Heart right ventricle (tissue), 16 donors: ENCODE results near the gene ZMIZ1. TPM values are rescaled to one million over a fixed set of nuclear protein-coding genes. Genes with fewer than 3 reads are reported as not detected.

Source experiments
- ATAC-seq, 8 donors: fragments of 200-7000 bp; cut with Tn5 transposase; one replicate each; pipeline ENCODE4 v1.9.1; 2020; ENCODE audit warnings: mild to moderate bottlenecking in 8 of 8, moderate library complexity in 8 of 8, moderate number of reproducible peaks in 1 of 8
- DNase-seq, 2 donors: peaks; one replicate each; pipeline ENCODE4 v3.0.0-alpha.2; 2020
- H3K27ac ChIP-seq, 10 donors: fragments of 200-600 bp; sonication (generic) in 2 of 10; one replicate each; pipeline versions ENCODE4 v1.5.0 to v1.8.0; 2020 to 2022; ENCODE audit warnings: mild to moderate bottlenecking in 3 of 10
- H3K27me3 ChIP-seq, 7 donors: fragments of 200-600 bp; one replicate each; pipeline ENCODE4 v1.8.0; 2021 to 2022; ENCODE audit warnings: mild to moderate bottlenecking in 2 of 7
- H3K36me3 ChIP-seq, 9 donors: fragments of 200-600 bp; sonication (generic) in 1 of 9; one replicate each; pipeline versions ENCODE4 v1.5.0 to v1.8.0; 2020 to 2022; ENCODE audit warnings: mild to moderate bottlenecking in 2 of 9
- H3K4me1 ChIP-seq, 9 donors: fragments of 200-600 bp; sonication (generic) in 1 of 9; one replicate each; pipeline versions ENCODE4 v1.5.0 to v1.8.0; 2020 to 2022; ENCODE audit warnings: mild to moderate bottlenecking in 4 of 9
- H3K4me3 ChIP-seq, 10 donors: fragments of 200-600 bp; sonication (generic) in 2 of 10; one replicate each; pipeline versions ENCODE4 v1.5.0 to v1.8.0; 2020 to 2022; ENCODE audit warnings: mild to moderate bottlenecking in 7 of 10, moderate library complexity in 2 of 10
- H3K9me3 ChIP-seq, 11 donors: fragments of 200-600 bp in 10 of 11; sonication (generic) in 2 of 11; one replicate each; pipeline versions ENCODE4 v1.5.0 to v1.8.0; 2013 to 2022; ENCODE audit warnings: mild to moderate bottlenecking in 2 of 11, control low read depth in 1 of 11, moderate library complexity in 1 of 11
- WGBS, 2 donors: extraction: QIAGEN DNeasy Blood & Tissue Kit; methylation state at CpG; one replicate each; pipeline ENCODE4 v1.1.7; 2013; ENCODE audit warnings: inconsistent platforms in 1 of 2; 5-methylcytosine and 5-hydroxymethylcytosine counted together
- intact Hi-C, 10 donors: fragments of 100-400 bp; cut with DNase I; formaldehyde crosslinking; loops; one replicate each; pipeline versions ENCODE4 v1.11.1 to v1.14.2; 2022
- polyA plus RNA-seq, 2 donors: library from polyadenylated mRNA; stranded (reverse); fragments of 200-250 nt; gene quantifications; one replicate each; pipeline ENCODE4 v1.2.3, GENCODE V29; 2013
- total RNA-seq, 10 donors: library from RNA; stranded (reverse); fragmentation: NEBNext Ultra II Directional in 3 of 10; extraction: Animal tissue kit (Norgen Biotek cat#: 25700) in 3 of 10; gene quantifications; one replicate each; pipeline versions ENCODE4 v1.2.1 to v1.2.4, GENCODE V29; 2021 to 2023
- TF ChIP-seq, protein P1 (sequence below), 9 donors: fragments of 200-600 bp; sonication (generic) in 2 of 9; IDR thresholded peaks; one replicate each; pipeline versions ENCODE4 v1.5.0 to v1.8.0; 2021 to 2022; ENCODE audit warnings: antibody characterized with exemption in 9 of 9, mild to moderate bottlenecking in 5 of 9, moderate library complexity in 1 of 9
- donor health status: Arrhythmogenic right ventricular cardiomyopathy.
- donor health status: ischemic (EF 13 %, LVEDD 7.1; RV severe dilation, severe dysfunction).
- donor health status: healthy with polysubstance abuse.
- donor health status: DM: no; HTN: yes; CAD: no.
- donor health status: DM: no; HTN: no; CAD: no.
- donor health status: ischemic (EF 25% LVEDD 6.9; RV normal size, moderate dysfunction).
- donor health status: ischemic (EF 25% LVEDD 5.7; RV mildly dilated, moderate dysfunction).
- donor health status: healthy.
- donor health status: DM: yes; HTN: yes; CAD: no.
- donor health status: Ischemic cardiomyopathy.
- donor health status: ischemic (EF 35%, LVEDD 5.7; RV mildly dilated, moderate dysfunction).
- donor health status: nonischemic (EF 11% LVEDD 7.7; RV severe dilation, severe dysfunction).
- donor health status: DM: yes; HTN: yes; CAD: no.
- donor health status: PGD.
- donor health status: ischemic (EF 29% LVEDD 5.4; RV normal size, mild dysfunction).
- donor health status: nonischemic (EF 23%, LVEDD 6.1; RV moderate dilation, normal function).

ZMIZ1 gene
- total and polyA plus RNA-seq, 12 donors = 24.2 to 61.5 (median 49.8) TPM

DNA sequence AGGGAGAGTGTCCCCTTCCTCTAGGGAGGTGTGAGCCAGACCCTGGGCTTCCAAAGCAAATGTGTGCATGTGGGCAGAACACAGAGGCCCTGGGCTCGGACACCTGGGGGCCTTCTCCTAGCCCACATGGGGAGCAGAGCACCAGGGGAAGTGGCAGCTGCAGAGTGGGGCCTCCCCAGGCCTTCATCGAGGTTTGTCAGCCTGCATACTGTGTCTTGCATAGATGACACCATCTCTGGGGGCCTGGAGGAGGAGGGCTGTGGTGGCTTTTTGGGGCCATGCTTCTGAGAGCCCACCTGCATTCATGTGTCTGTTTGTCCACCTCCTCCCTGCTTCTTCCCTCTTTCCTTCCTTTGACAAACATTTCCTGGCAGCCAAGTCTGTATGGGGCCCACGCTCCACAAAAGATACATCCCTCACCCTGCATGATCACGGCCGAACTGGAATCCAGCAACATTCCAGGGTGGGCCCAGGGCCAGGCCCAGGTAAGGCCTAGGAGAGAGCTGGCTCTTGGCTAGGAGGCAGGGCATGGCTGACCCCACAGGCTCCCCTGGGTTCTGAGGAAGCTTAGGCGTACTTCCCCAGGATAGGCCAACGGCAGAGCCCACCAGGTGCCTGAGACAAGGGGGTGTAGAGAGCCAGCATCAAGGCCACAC is 79.2 kb downstream of the ZMIZ1 start:
- TF ChIP-seq, protein P1, sequence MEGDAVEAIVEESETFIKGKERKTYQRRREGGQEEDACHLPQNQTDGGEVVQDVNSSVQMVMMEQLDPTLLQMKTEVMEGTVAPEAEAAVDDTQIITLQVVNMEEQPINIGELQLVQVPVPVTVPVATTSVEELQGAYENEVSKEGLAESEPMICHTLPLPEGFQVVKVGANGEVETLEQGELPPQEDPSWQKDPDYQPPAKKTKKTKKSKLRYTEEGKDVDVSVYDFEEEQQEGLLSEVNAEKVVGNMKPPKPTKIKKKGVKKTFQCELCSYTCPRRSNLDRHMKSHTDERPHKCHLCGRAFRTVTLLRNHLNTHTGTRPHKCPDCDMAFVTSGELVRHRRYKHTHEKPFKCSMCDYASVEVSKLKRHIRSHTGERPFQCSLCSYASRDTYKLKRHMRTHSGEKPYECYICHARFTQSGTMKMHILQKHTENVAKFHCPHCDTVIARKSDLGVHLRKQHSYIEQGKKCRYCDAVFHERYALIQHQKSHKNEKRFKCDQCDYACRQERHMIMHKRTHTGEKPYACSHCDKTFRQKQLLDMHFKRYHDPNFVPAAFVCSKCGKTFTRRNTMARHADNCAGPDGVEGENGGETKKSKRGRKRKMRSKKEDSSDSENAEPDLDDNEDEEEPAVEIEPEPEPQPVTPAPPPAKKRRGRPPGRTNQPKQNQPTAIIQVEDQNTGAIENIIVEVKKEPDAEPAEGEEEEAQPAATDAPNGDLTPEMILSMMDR (IDR thresholded peaks at IDR 0.05) = no peak
- DNase-seq = no peak
- H3K36me3 ChIP-seq = peaks cover 0 to 20% (median 5%) of the 10 kb centered on the region in 9 donors
- ATAC-seq = no peak
- H3K27ac ChIP-seq = peak overlapping the region; percentile 88 to 98 (median 93)
- H3K27me3 ChIP-seq = no peaks in the 10 kb centered on the region
- H3K9me3 ChIP-seq = no peaks in the 10 kb centered on the region
- peak overlapping the region in 1 of 10 donors; percentile 12 for H3K4me3 ChIP-seq
- intact Hi-C loops = loop anchor here in 2 of 10 donors (2.0 to 5.0 kb wide), 3 partner anchors 34 to 77 kb away; no protein-coding TSS in a partner anchor
- 44 to 48% methylated on average over 7 of the region's 7 CpGs for WGBS, 2 donors
- H3K4me1 ChIP-seq = peaks cover 87 to 100% (median 100%) of the 10 kb centered on the region in 9 donors

DNA sequence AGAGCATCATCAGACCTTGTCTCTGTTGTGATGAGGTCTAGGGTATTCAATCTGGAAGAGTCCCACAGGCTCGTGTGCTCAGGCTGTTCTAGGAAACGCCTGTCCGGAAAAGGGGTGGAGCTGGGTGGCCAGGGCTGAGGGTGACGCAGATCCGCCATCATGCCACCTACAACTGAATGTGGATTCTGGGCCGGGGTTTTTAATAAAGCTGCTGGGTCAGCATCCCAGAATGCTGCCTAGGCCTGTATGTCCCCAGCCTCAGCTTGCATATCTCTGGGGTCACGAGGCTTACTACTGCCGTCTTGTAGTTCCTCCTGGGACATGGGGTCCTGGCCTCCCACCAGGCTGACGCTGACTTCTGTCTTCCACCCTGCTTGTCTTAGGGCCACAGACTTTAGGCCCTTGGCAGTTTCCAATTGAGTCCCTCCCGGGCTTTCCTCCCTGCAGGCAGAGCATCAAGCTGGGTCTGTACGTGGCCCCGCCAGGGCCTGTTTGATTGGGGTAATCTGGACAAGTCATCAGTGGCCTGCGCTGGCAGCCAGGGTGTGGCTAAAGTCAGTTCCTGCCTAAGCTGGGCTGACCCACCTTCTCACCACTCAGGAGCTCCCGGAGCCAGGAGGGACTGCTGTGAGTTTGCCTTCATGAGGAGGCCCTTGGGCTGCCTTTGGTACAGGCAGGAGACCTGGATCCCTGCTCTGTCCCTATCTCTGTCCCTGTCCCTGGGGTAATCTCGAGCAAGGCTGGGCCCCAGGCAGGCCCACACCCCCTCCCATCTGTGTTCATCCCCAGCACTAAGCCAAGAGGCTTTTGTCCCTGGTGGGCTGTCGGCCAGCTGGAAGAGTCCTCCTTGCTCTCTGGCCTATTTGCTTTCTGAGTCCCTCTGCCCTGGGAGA is 79.9 kb downstream of the ZMIZ1 start:
- TF ChIP-seq, protein P1 (IDR thresholded peaks at IDR 0.05) = no peak
- intact Hi-C loops = loop anchor here in 2 of 10 donors (2.0 to 5.0 kb wide), 3 partner anchors 34 to 78 kb away; no protein-coding TSS in a partner anchor
- H3K27me3 ChIP-seq = no peaks in the 10 kb centered on the region
- peaks cover 87 to 100% (median 100%) of the 10 kb centered on the region in 9 donors for H3K4me1 ChIP-seq
- peak overlapping the region in 3 of 10 donors; percentile 2 to 12 (median 5) for H3K4me3 ChIP-seq
- peak; percentile 84 to 86 for DNase-seq
- ATAC-seq = peak; percentile 15 to 60 (median 39)
- H3K27ac ChIP-seq = peak overlapping the region; percentile 88 to 98 (median 93)
- WGBS, 2 donors = 24 to 33% methylated on average over 16 of the region's 16 CpGs
- peaks cover 0 to 14% (median under 1%) of the 10 kb centered on the region in 9 donors for H3K36me3 ChIP-seq
- H3K9me3 ChIP-seq = no peaks in the 10 kb centered on the region

DNA sequence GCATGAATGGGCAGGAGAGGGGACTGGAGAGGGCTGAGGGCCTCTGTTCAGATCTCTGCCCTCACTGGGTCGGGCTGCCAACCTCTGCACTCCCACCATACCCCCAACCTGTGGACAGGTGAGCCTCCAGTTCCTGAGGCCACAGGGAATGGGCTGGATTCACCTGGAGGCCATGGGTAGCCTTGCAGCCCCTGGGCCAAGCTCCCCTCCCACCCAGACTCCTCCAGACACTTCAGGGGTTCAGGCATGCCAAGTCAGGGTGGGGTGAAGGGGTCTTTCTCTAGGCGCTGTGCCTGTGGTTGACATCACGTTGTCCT is 80.5 kb downstream of the ZMIZ1 start:
- no peak for ATAC-seq
- 50 to 70% methylated on average over 3 of the region's 3 CpGs for WGBS, 2 donors
- TF ChIP-seq, protein P1 (IDR thresholded peaks at IDR 0.05) = no peak
- peaks cover 87 to 100% (median 100%) of the 10 kb centered on the region in 9 donors for H3K4me1 ChIP-seq
- H3K4me3 ChIP-seq = peak overlapping the region in 3 of 10 donors; percentile 2 to 12 (median 5)
- no peaks in the 10 kb centered on the region for H3K27me3 ChIP-seq
- H3K9me3 ChIP-seq = no peaks in the 10 kb centered on the region
- peaks cover 0 to 8% (median 0%) of the 10 kb centered on the region in 9 donors for H3K36me3 ChIP-seq
- peak overlapping the region; percentile 88 to 98 (median 93) for H3K27ac ChIP-seq
- DNase-seq = no peak
- intact Hi-C loops = loop anchor here in 2 of 10 donors (2.0 to 5.0 kb wide), 3 partner anchors 33 to 79 kb away; no protein-coding TSS in a partner anchor
